Keratinocyte (primary cell): ENCODE data around the gene SUPT5H. TPM values are rescaled to one million over a fixed set of nuclear protein-coding genes. Genes with fewer than 3 reads are reported as not detected.

Source experiments
- DNase-seq: peaks from one replicate; pipeline ENCODE4 v3.0.0-alpha.2; 2011; ENCODE audit warnings: low read depth, missing footprints, low spot score
- FAIRE-seq: peaks from 2 replicates; lab custom pipeline; 2011; peaks lifted over from hg19 to GRCh38; lab: Jason Lieb, UNC
- H2AFZ ChIP-seq: 2 replicates; pipeline ENCODE4 v1.6.0; 2012; ENCODE audit warnings: low read length, control low read depth, inconsistent platforms; ENCODE audit not compliant: control insufficient read depth
- H3K27ac ChIP-seq: 2 replicates; pipeline ENCODE4 v1.5.1; 2011; ENCODE audit warnings: low read length; ENCODE audit not compliant: control insufficient read depth, insufficient read depth
- H3K27me3 ChIP-seq: 3 replicates; pipeline ENCODE4 v1.6.0; 2011; ENCODE audit warnings: low read length; ENCODE audit not compliant: control insufficient read depth, insufficient read depth; ENCODE audit errors: extremely low read depth
- H3K36me3 ChIP-seq, 2 experiments: 2 replicates in 1 of 2; 3 replicates in 1 of 2; pipeline ENCODE4 v1.5.1; 2011; ENCODE audit warnings: low read length in 2 of 2, mild to moderate bottlenecking in 1 of 2; ENCODE audit not compliant: control insufficient read depth in 2 of 2, insufficient read depth in 2 of 2; ENCODE audit errors: extremely low read depth in 1 of 2
- H3K4me1 ChIP-seq: 3 replicates; pipeline ENCODE4 v1.5.1; 2011; ENCODE audit warnings: low read length; ENCODE audit not compliant: control insufficient read depth, insufficient read depth; ENCODE audit errors: extremely low read depth
- H3K4me2 ChIP-seq: 3 replicates; pipeline ENCODE4 v1.6.0; 2011; ENCODE audit warnings: low read depth, low read length; ENCODE audit not compliant: control insufficient read depth, insufficient read depth; ENCODE audit errors: extremely low read depth
- H3K4me3 ChIP-seq, 3 experiments: fragments of 200-600 bp in 1 of 3; sonication (generic) in 1 of 3; 2 replicates in 2 of 3; 3 replicates in 1 of 3; pipeline ENCODE4 v1.5.1; 2011 to 2016; ENCODE audit warnings: low read length in 3 of 3, mild to moderate bottlenecking in 3 of 3, control low read depth in 2 of 3, inconsistent platforms in 1 of 3, low read depth in 1 of 3, mixed read lengths in 1 of 3, mixed run types in 1 of 3, moderate library complexity in 1 of 3; ENCODE audit not compliant: control insufficient read depth in 2 of 3, insufficient read depth in 2 of 3; ENCODE audit errors: extremely low read depth in 1 of 3
- H3K79me2 ChIP-seq: 2 replicates; pipeline ENCODE4 v1.6.0; 2012; ENCODE audit warnings: low read length; ENCODE audit not compliant: control insufficient read depth, insufficient read depth
- H3K9ac ChIP-seq: 3 replicates; pipeline ENCODE4 v1.6.0; 2011; ENCODE audit warnings: low read length; ENCODE audit not compliant: control insufficient read depth, insufficient read depth; ENCODE audit errors: extremely low read depth
- H3K9me1 ChIP-seq: 3 replicates; pipeline ENCODE4 v1.6.0; 2011; ENCODE audit warnings: low read length; ENCODE audit not compliant: control insufficient read depth, insufficient read depth; ENCODE audit errors: extremely low read depth
- H3K9me3 ChIP-seq: 2 replicates; pipeline ENCODE4 v1.5.1; 2012; ENCODE audit warnings: low read depth, low read length; ENCODE audit not compliant: control insufficient read depth
- H4K20me1 ChIP-seq: 3 replicates; pipeline ENCODE4 v1.6.0; 2011; ENCODE audit warnings: low read length; ENCODE audit not compliant: control insufficient read depth, insufficient read depth; ENCODE audit errors: extremely low read depth
- CTCF ChIP-seq, 3 experiments: IDR thresholded peaks in 1 of 3; conservative IDR thresholded peaks in 1 of 3; optimal IDR thresholded peaks in 1 of 3; 2 replicates in 2 of 3; 3 replicates in 1 of 3; pipeline versions ENCODE3 to v1.5.1; 2011; ENCODE audit warnings: low read length in 3 of 3, mild to moderate bottlenecking in 3 of 3, moderate library complexity in 2 of 3, control low read depth in 1 of 3, inconsistent platforms in 1 of 3; ENCODE audit not compliant: insufficient read depth in 2 of 3; ENCODE audit errors: extremely low read depth in 1 of 3
- EZH2 ChIP-seq: IDR thresholded peaks from one replicate; pipeline ENCODE4 v1.6.1; 2012; ENCODE audit warnings: inconsistent platforms, mild to moderate bottlenecking, low read length, moderate library complexity
- dilution Hi-C: fragments of 300-500 bp; cut with MboI; formaldehyde crosslinking; loops from one replicate; pipeline ENCODE4 v1.7.0; 2020; ENCODE audit warnings: low sequenced_read_pairs; ENCODE audit not compliant: extremely low pct_ligation_motif_present
- polyA plus RNA-seq, 5 experiments: library from polyadenylated mRNA; depleted of rRNA in 3 of 5; stranded (reverse) in 3 of 5; stranded (forward) in 1 of 5; unstranded in 1 of 5; fragments of >200 nt; gene quantifications; 1 replicate in 1 of 5; 2 replicates in 3 of 5; 3 replicates in 1 of 5; pipeline versions ENCODE4 v1.2.1 to v1.2.3, GENCODE V29; 2011 to 2012; ENCODE audit warnings: missing spikeins in 2 of 5, low read depth in 1 of 5, low replicate concordance in 1 of 5

The SUPT5H gene
- polyA plus RNA-seq, 1 donor (not counting 4 experiments of a cell fraction or from before 2014, with no cell fraction given): 63.2 TPM

DNA sequence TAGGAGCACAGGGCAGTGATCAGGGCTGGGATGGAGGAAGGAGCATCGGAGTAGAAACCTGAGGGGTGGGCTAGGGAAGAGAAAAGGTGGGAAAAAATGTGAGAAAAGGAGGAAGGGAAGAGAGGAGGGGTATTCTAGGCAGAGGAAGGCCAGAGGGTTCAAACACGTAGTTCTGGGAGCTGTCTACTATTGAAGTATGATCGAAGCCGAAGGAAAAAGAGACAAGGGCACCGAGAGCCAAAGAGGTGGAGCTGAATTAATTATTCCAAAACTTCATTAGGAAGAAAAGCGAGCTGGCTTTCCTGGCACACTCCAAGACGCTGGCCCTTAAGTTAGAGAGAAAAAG lies 61.2 kb downstream of the SUPT5H start:
- FAIRE-seq: no peak
- dilution Hi-C loops: no loop called here
- Histone ChIP-seq H3K9me1 (peaks cover 2% of the 10 kb centered on the region), H3K4me3 (peak overlapping the region in 2 of 3 experiments; percentile 12 to 68), H3K4me2 (peak overlapping the region; percentile 68), H3K9ac (no peak overlapping the region), H3K27ac (no peak overlapping the region), H3K4me1 (peaks cover 3% of the 10 kb centered on the region), H3K9me3 (no peaks in the 10 kb centered on the region), H4K20me1 (no peaks in the 10 kb centered on the region), H3K79me2 (no peaks in the 10 kb centered on the region), H3K27me3 (peaks cover 38% of the 10 kb centered on the region), H3K36me3 (no peaks in the 10 kb centered on the region), H2AFZ (peak overlapping the region; percentile 66)
- TF ChIP-seq CTCF (optimal IDR thresholded peaks at IDR 0.05 in 1 of 3, IDR thresholded peaks at IDR 0.05 in 1 of 3, conservative IDR thresholded peaks at IDR 0.05 in 1 of 3; ENCODE audit: extremely low read depth in 1 of 3, insufficient read depth in 2 of 3, low read length in 3 of 3) (no peak), EZH2 (no peak)
- DNase-seq: no peak

DNA sequence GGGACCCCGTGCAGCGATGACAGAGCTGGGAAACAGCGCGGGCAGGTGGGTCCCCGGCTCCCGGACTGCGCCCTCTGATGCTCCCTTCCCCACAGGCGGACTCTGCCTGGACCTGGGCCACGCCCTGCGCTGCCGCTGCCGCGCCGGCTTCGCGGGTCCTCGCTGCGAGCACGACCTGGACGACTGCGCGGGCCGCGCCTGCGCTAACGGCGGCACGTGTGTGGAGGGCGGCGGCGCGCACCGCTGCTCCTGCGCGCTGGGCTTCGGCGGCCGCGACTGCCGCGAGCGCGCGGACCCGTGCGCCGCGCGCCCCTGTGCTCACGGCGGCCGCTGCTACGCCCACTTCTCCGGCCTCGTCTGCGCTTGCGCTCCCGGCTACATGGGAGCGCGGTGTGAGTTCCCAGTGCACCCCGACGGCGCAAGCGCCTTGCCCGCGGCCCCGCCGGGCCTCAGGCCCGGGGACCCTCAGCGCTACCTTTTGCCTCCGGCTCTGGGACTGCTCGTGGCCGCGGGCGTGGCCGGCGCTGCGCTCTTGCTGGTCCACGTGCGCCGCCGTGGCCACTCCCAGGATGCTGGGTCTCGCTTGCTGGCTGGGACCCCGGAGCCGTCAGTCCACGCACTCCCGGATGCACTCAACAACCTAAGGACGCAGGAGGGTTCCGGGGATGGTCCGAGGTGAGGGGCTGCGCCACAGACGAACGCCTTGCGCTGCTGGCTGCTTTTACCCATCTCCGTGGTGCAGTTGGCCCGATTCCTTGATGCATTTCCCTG lies 61.7 kb downstream of the SUPT5H start:
- FAIRE-seq (no peak), DNase-seq (no peak)
- Histone ChIP-seq H3K9ac (peak overlapping the region; percentile 47), H3K9me1 (peaks cover 2% of the 10 kb centered on the region), H3K27me3 (peaks cover 38% of the 10 kb centered on the region), H2AFZ (peak overlapping the region; percentile 89), H3K4me1 (peaks cover 3% of the 10 kb centered on the region), H3K4me2 (peak overlapping the region; percentile 68), H3K36me3 (no peaks in the 10 kb centered on the region), H3K4me3 (peak overlapping the region; percentile 37 to 68 (median 56)), H3K79me2 (no peaks in the 10 kb centered on the region), H3K27ac (no peak overlapping the region), H4K20me1 (no peaks in the 10 kb centered on the region), H3K9me3 (no peaks in the 10 kb centered on the region)
- TF ChIP-seq EZH2: peak; percentile 51
- TF ChIP-seq CTCF (optimal IDR thresholded peaks at IDR 0.05 in 1 of 3, IDR thresholded peaks at IDR 0.05 in 1 of 3, conservative IDR thresholded peaks at IDR 0.05 in 1 of 3; ENCODE audit: extremely low read depth in 1 of 3, insufficient read depth in 2 of 3, low read length in 3 of 3): no peak
- dilution Hi-C loops: no loop called here
